HuH-7.5 (cell line): ENCODE results near the gene ADGRB3.
"Not testable (repeated sequence)": the region's sequence is repeated elsewhere in the genome, so short reads cannot be mapped to it uniquely, and the experiment has no call there.

Experiments
- DNase-seq: peaks from one replicate; pipeline ENCODE4 v3.0.0; 2011; ENCODE audit warnings: low spot score

Gene ADGRB3

DNA sequence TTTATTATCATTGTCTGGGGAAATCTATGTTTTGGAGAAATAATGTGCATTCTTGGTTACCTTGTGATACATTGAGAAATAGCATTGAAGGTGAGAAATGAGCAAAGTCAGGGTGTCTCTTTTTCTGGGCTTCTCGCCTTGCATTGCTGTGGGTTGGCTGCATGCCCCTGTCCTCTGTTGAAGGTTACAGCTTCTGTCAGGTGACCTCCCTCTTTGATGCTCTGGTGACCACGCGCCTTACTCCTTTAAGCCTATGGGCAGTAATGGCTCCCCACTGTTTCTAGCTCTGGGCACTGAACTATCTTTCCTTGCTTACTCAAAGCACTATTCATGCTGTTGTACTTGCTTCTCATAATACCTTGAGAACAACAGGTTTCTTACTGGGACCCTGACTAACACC lies 14.6 kb downstream of the ADGRB3 start:
- no peak for DNase-seq

GRCh38 chr6:68650142-68650541 lies 15.1 kb downstream of the ADGRB3 start:
- DNase-seq: no peak

DNA sequence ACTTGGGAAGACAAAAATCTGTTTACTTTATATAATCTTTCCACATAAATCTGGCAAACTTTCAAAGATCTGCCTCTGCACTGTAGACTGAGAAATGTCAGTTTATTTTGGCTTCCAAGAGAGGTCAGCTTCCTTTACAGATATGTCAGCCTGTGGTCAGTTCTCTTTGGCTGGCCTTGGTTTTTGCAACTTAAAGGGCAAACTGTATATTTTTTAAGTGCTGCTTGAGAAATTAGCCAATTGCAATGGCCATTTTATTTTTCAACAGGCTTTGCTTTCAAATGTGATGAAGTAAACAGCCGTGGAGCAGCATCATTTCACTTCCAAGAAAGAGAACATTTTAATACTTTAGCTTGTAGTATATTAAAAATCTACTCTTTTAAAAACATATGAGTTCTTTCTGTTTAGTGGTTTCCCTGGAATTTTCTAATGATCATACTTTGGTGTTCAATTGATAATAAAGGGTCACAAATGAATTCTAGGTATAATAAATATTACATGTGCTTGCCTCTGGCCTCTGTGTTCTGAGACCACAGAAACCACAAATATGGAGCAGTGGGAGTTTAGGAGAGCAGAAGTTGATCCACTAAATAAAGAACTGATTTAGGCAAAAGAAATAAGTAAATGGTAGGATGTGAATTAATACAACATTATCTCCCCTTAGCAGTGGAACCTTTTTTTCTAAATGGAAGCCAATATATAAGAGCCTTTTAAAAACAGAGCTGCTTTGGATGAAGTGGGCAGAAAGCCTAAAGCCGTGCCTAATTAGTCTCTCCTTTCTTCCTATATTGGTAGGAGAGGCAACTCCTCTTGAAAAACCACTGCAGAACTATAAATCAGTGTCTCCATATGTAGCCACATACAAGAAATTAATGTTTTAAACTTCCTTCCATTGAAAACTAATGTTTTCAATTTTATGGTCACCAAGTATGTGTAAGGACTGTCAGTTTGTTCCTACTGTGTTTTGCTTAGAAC lies 16.2 kb downstream of the ADGRB3 start:
- no peak for DNase-seq

- no peak for DNase-seq
Observed at GRCh38 chr6:68652117-68652536, 17.0 kb downstream of the ADGRB3 start.

DNA sequence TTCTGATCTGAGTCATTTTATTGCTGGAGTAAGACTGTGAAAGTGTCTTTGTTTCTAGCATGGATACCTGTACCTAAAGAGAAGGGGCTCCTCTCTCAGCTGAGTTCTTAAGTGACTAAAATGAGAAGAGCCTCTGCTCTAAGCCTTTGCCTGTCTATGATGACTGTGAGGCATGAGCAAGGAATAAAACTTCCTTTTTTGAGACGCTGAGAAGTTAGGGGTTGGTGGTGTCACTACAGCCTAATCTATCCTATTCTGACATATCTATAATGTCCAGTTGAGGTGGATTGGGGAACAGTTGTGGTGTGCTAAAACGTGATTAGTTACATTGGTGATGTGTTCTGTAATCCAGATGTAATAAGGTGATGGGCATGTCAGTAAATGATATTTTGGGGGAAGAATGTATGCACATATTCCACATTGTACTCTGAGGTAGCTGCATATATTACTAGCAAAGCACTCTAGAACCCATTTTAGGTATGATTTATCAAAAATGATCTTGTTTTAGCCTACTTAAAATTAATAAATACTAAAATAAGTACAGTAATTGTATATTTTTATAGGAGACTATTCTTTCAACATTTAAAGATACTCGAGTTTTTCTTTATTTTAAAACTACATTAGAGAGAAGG lies 18.1 kb downstream of the ADGRB3 start:
- no peak for DNase-seq

DNA sequence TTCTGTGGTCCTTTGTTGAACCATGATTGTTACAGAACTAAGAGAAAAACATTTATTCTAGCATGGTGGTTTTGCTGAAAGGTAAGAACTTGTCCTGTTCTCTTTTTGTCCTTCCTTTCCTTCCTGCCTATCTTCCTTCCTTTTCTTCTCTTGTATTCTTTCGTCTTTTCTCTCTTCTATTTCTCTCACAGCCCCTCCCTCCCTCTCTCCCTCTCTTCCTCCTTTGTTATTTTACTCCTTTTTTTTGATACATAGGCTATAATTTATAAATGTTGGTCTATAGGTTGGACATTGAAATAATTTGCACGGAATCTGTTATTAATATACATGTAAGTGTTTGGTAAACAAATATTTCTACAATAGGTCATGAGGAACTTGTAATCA lies 18.6 kb downstream of the ADGRB3 start:
- DNase-seq: no peak

- DNase-seq: no peak
Observed at GRCh38 chr6:68654134-68654533, 19.1 kb downstream of the ADGRB3 start.

DNA sequence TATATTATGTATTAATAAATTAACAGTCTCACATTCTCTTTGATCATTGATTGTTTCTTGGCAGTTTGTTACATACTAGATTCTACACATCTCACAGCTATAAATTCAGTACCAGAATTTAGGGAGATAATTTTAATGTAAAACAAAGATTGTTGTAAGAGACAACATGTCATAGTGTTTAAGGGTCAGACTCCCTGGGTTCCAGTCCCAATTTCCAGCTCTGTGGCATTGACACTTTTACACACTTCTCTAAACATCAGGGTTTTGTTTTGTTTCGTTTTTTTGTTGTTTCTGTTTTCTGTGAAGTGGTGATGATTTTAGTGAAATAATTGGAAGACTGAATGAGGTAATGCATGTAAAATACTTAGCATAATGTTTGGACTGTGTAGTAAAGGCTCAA lies 19.9 kb downstream of the ADGRB3 start:
- no peak for DNase-seq

DNA sequence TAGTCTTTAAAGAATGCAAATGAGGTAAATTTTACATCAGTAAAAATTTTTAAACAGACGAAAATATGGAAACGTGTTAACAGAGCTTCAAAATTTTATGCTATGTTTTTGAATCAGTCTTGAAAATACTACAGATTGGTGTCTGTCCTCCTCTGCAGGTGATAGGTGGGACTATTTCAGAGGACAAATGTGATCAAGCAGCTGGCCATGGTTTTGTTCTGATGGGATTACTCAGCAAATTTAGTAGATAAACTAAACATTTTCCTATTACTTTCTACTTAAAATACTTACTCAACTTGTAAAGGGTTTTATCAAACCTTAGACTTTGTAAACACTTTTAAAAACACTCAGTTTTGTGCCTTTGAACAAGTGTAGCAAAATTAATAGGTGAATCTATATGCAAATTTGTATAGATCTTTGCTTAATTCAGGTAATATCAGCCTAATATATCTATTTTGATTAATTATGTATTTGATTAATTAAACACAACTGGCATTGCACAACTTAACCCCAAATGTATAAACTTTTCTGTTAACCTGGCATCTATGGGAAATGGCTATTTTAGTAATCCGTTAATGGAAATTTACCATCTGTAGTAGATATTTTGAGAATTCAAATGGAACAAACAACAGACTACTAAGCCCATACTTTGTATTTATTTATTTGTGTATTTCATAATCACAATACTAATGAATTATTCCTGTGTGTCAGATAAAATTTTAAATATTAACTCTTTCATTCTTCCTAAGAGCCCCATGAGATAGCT lies 22.5 kb downstream of the ADGRB3 start:
- no peak for DNase-seq

DNA sequence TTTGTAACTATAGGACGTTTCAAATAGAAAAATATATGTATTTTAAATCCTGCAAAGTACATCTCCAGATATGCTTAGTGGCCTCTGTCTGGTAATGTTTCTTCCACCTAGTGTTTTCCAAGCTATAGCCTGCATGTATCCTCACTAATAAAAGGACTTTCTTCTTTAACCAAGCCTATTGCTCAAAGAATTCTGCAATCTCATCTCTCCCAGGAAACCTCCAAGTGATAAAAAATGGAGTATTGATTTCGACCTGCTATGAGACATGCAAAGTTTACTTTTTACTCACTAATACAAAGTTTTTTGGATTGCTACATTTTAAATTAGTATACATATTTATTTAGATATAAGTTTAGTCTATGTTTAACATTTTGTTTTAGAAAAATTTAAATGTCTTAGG lies 23.3 kb downstream of the ADGRB3 start:
- no peak for DNase-seq

DNA sequence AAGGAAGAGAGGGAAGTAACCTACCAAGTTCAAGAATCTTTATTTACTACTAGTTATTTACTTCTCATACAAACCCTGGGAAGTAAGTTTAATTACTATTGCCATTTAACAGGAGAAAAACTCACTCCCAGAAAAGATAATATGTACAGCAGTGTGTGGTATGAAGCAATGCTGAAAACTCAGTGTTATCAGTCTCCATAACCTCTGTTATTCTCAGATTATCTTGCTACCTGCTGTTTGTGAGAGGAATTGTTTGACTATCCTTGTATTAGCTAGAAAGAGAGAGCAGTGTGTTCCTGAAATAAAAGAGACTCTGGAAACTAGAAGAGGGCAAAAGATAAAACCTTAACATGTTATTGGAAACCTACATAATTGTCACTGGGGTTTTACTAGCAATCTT lies 38.2 kb downstream of the ADGRB3 start:
- DNase-seq: no peak

DNA sequence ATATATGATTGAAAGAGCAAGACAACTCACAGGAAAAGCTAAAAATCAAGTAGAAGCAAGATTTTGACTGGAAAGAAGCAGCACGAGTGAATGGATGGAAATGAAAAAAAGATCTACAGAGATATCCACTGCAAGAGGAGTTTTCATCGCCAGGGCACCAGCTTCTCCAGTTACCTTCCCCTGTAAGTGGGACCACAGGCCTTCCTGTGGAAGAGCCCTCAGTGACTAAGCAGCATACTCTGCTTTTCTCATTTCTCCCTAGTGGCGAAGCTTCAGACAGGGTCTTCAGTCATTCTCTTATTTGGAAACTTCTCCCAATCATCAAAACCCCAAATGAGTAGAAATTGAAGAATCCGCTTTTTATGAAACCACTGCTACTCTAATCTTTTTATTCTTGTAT lies 40.5 kb downstream of the ADGRB3 start:
- DNase-seq: no peak

DNA sequence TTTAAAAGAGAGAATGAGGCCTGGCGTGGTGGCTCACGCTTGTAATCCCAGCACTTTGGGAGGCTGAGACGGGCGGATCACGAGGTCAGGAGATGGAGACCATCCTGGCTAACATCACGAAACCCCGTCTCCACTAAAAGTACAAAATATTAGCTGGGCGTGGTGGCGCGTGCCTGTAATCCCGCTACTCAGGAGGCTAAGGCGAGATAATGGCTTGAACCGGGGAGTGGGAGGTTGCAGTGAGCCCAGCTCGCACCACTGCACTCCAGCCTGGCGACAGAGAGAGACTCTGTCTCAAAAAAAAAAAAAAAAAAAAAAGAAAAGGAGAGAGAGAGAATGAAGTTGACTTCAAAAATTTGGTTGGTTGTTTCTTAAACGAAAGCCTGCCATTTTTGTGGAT lies 41.0 kb downstream of the ADGRB3 start:
- not testable (repeated sequence) for DNase-seq

- no peak for DNase-seq
Observed at GRCh38 chr6:68677058-68677457, 42.0 kb downstream of the ADGRB3 start.

DNA sequence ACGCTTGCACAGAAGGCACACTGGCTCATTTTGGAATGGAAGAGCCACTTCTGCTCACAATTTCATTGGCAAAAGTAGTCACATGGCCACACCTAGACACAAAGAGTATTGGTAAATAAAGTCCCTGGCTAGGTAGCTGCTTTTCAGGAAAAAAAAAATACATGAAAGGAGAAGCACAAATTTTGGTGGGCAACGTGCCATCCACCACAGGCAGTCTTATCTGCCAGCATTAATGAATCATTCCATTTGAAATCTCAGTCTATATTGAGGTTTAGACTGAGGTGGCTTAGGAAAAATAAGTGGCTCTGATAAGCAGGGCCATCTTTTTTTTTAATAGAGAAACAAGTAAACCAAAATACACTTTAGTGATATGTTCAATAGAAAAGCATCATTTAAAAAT lies 44.3 kb downstream of the ADGRB3 start:
- DNase-seq: no peak

GRCh38 chr6:68680264-68680663 lies 45.2 kb downstream of the ADGRB3 start:
- DNase-seq: no peak

GRCh38 chr6:68689910-68690309 lies 54.8 kb downstream of the ADGRB3 start:
- DNase-seq: no peak

GRCh38 chr6:68691120-68691519 lies 56.0 kb downstream of the ADGRB3 start:
- no peak for DNase-seq

DNA sequence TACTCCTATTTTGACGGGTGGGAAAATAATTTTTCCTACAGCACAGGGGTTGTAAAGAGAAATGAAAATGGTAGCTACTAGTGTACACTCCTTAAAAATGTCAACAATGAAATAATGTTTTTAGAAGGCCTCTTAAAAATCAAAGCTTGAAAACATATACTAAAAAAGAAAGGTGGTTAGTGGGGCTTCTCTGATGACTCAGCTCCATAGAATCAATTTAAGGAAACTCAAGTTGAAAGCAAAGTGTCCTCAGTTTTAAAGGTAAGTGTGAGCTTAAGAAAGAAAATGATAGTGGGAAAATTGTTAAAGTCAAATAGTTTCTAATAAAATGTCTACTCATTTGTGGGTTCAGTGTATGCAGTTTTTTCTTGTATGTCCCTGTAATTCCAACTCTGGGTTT lies 58.2 kb downstream of the ADGRB3 start:
- no peak for DNase-seq

DNA sequence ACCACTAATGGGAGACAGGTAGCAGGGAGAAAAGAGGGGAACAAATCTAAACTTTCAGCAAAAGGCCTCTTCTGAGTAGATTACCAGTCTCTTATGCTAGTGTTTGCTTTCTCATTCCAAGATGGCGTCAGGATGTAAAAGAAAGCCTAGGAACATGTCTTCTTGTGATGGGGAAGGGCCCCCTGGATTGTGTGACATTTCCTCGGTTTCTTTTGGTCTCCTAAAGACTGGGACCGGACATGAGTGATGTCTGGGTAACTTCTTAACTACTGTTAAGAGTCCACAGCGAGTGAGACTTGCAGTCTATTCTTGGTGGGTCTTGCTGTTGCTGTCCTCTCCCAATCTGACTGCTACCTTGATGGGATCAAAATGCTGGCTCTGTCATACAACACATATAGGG lies 60.3 kb downstream of the ADGRB3 start:
- no peak for DNase-seq

DNA sequence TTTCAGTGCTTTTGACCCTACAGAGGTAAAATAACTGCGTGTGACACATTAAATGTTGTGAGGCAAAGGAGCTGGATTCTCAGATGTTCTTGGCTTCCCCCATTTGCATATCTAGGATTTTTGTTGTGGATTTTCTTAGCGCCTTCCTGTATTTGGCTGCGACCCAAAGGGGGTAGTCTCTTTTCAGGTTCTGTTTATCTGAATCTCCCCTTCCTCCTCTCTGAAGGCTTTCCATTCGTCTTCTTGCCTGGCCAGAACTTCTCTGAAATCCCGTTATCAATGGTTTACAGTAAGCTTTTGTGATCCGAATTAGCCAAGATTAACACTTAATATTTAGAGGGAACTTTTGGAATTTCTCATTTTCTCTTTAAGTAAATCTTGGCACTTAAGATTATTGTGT lies 60.8 kb downstream of the ADGRB3 start:
- DNase-seq: no peak

DNA sequence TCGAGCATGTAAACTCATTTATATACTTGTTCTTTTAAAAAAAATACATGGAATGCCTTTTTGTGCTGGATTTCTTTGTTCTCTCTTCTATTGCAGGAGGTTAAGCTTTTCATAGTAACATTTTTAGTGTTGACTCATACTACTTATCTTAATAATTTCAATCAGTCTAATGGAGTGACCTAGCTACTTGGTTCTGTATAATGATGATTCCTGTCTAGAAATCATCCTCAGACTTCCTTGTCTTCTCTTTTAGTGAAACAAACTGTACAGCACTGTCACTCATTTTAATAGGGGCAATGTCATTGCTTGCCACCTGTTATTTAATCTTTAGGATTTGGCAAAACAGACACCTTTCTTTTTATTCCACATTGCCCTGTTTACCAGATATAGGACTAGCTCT lies 62.3 kb downstream of the ADGRB3 start:
- no peak for DNase-seq

DNA sequence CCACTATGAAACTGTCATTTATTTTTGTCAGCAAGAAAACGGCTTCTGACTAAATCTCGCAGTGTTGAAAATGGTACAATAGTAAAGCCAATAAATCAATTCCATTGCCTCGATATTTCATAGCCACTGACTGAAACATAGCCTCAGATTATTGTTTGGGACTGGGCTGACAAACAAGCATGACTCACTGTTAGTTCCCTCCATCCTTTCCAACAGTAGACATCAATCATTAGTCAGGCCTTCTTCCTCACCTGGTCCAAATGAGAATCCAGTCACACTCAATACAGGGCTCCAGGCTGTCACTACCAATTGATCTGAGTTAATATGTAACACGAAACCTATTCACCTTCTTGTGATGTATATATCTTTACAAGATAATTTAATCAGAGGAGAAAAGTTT lies 66.1 kb downstream of the ADGRB3 start:
- DNase-seq: no peak
